Measurements from ENCODE around the gene SIPA1L3.

SIPA1L3 gene

GRCh38 chr19:37947778-37948177 is 40.8 kb downstream of the SIPA1L3 start:
- H3K4me3 ChIP-seq (replicated peaks in 1 of 2; ENCODE audit: low read depth in 2 of 2, low read length in 2 of 2): no peak overlapping the region
- no peak for TF ChIP-seq CTCF (IDR thresholded peaks at IDR 0.05; ENCODE audit: low read depth, low read length)

GRCh38 chr19:37948362-37948761 is 41.4 kb downstream of the SIPA1L3 start:
- no peak for DNase-seq (ENCODE audit: low read depth in 2 of 2)
- no peak overlapping the region for H3K4me3 ChIP-seq (replicated peaks in 1 of 2; ENCODE audit: low read depth in 2 of 2, low read length in 2 of 2)
- TF ChIP-seq CTCF (IDR thresholded peaks at IDR 0.05; ENCODE audit: low read depth, low read length): no peak

More at GRCh38 chr19:37947778-37948177, 40.8 kb downstream of the SIPA1L3 start:
- no peak for DNase-seq (ENCODE audit: low read depth in 2 of 2)

GRCh38 chr19:37950471-37951175 is 43.6 kb downstream of the SIPA1L3 start:
- no peak overlapping the region for H3K4me3 ChIP-seq (replicated peaks in 1 of 2; ENCODE audit: low read depth in 2 of 2, low read length in 2 of 2)
- TF ChIP-seq CTCF (IDR thresholded peaks at IDR 0.05; ENCODE audit: low read depth, low read length): no peak
- DNase-seq (ENCODE audit: low read depth in 2 of 2): no peak

- TF ChIP-seq CTCF (IDR thresholded peaks at IDR 0.05; ENCODE audit: low read depth, low read length): no peak
- H3K4me3 ChIP-seq (replicated peaks in 1 of 2; ENCODE audit: low read depth in 2 of 2, low read length in 2 of 2): no peak overlapping the region
- no peak for DNase-seq (ENCODE audit: low read depth in 2 of 2)
Measured at GRCh38 chr19:37951816-37952210, 44.8 kb downstream of the SIPA1L3 start.

GRCh38 chr19:37953171-37953917 is 46.3 kb downstream of the SIPA1L3 start:
- DNase-seq (ENCODE audit: low read depth in 2 of 2): peak; percentile 32 to 36
- no peak overlapping the region for H3K4me3 ChIP-seq (replicated peaks in 1 of 2; ENCODE audit: low read depth in 2 of 2, low read length in 2 of 2)
- no peak for TF ChIP-seq CTCF (IDR thresholded peaks at IDR 0.05; ENCODE audit: low read depth, low read length)

GRCh38 chr19:37953918-37954303 is 46.9 kb downstream of the SIPA1L3 start:
- H3K4me3 ChIP-seq (replicated peaks in 1 of 2; ENCODE audit: low read depth in 2 of 2, low read length in 2 of 2): no peak overlapping the region
- no peak for DNase-seq (ENCODE audit: low read depth in 2 of 2)
- no peak for TF ChIP-seq CTCF (IDR thresholded peaks at IDR 0.05; ENCODE audit: low read depth, low read length)

Measured in cardiac fibroblast (primary cell).